Measurements from ENCODE around the gene TICAM2.

Gene TICAM2

DNA sequence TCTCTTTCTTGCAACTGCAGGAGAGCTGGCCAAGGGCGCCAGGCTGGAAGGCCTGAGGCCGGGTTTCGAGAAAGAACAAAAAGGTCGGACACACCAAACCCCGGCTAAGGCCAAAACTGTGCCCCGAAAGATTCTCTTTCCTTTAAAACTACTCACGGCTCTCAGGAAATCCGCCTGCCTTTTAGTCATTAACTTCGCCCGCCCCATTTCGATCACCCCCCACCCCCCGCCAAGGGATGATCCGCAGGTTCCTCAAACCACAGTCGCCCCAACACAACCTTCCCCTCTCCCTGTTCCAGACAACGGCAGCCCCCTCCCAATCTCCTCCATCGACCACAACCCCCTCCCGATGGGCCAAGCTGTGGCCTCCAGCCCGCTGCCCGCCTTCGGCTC, 58.2 kb downstream of the TICAM2 start:
- ATAC-seq = peak; percentile 37
- TF ChIP-seq, protein P1, sequence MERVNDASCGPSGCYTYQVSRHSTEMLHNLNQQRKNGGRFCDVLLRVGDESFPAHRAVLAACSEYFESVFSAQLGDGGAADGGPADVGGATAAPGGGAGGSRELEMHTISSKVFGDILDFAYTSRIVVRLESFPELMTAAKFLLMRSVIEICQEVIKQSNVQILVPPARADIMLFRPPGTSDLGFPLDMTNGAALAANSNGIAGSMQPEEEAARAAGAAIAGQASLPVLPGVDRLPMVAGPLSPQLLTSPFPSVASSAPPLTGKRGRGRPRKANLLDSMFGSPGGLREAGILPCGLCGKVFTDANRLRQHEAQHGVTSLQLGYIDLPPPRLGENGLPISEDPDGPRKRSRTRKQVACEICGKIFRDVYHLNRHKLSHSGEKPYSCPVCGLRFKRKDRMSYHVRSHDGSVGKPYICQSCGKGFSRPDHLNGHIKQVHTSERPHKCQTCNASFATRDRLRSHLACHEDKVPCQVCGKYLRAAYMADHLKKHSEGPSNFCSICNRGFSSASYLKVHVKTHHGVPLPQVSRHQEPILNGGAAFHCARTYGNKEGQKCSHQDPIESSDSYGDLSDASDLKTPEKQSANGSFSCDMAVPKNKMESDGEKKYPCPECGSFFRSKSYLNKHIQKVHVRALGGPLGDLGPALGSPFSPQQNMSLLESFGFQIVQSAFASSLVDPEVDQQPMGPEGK (CRISPR knock-in tag; IDR thresholded peaks at IDR 0.05; ENCODE audit: borderline replicate concordance) = no peak
- TF ChIP-seq PPARA (CRISPR knock-in tag; IDR thresholded peaks at IDR 0.05; ENCODE audit: borderline replicate concordance) (no peak), ESRRG (CRISPR knock-in tag; IDR thresholded peaks at IDR 0.05) (no peak), TOX (CRISPR knock-in tag; IDR thresholded peaks at IDR 0.05; ENCODE audit: borderline replicate concordance) (no peak), ARNTL (CRISPR knock-in tag; IDR thresholded peaks at IDR 0.05; ENCODE audit: borderline replicate concordance, low read depth) (no peak), GLIS3 (CRISPR knock-in tag; IDR thresholded peaks at IDR 0.05) (no peak), SNAI2 (CRISPR knock-in tag; IDR thresholded peaks at IDR 0.05) (no peak), BACH2 (CRISPR knock-in tag; IDR thresholded peaks at IDR 0.05; ENCODE audit: borderline replicate concordance) (no peak), ZFP3 (CRISPR knock-in tag; IDR thresholded peaks at IDR 0.05) (no peak), CSDC2 (CRISPR knock-in tag; IDR thresholded peaks at IDR 0.05) (no peak), OSR1 (CRISPR knock-in tag; IDR thresholded peaks at IDR 0.05) (no peak)
- TF ChIP-seq, protein P2, sequence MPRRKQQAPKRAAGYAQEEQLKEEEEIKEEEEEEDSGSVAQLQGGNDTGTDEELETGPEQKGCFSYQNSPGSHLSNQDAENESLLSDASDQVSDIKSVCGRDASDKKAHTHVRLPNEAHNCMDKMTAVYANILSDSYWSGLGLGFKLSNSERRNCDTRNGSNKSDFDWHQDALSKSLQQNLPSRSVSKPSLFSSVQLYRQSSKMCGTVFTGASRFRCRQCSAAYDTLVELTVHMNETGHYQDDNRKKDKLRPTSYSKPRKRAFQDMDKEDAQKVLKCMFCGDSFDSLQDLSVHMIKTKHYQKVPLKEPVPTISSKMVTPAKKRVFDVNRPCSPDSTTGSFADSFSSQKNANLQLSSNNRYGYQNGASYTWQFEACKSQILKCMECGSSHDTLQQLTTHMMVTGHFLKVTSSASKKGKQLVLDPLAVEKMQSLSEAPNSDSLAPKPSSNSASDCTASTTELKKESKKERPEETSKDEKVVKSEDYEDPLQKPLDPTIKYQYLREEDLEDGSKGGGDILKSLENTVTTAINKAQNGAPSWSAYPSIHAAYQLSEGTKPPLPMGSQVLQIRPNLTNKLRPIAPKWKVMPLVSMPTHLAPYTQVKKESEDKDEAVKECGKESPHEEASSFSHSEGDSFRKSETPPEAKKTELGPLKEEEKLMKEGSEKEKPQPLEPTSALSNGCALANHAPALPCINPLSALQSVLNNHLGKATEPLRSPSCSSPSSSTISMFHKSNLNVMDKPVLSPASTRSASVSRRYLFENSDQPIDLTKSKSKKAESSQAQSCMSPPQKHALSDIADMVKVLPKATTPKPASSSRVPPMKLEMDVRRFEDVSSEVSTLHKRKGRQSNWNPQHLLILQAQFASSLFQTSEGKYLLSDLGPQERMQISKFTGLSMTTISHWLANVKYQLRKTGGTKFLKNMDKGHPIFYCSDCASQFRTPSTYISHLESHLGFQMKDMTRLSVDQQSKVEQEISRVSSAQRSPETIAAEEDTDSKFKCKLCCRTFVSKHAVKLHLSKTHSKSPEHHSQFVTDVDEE (CRISPR knock-in tag; IDR thresholded peaks at IDR 0.05) = no peak
- TF ChIP-seq, protein P3, sequence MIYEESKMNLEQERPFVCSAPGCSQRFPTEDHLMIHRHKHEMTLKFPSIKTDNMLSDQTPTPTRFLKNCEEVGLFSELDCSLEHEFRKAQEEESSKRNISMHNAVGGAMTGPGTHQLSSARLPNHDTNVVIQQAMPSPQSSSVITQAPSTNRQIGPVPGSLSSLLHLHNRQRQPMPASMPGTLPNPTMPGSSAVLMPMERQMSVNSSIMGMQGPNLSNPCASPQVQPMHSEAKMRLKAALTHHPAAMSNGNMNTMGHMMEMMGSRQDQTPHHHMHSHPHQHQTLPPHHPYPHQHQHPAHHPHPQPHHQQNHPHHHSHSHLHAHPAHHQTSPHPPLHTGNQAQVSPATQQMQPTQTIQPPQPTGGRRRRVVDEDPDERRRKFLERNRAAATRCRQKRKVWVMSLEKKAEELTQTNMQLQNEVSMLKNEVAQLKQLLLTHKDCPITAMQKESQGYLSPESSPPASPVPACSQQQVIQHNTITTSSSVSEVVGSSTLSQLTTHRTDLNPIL (CRISPR knock-in tag; IDR thresholded peaks at IDR 0.05; ENCODE audit: low read depth) = no peak

DNA sequence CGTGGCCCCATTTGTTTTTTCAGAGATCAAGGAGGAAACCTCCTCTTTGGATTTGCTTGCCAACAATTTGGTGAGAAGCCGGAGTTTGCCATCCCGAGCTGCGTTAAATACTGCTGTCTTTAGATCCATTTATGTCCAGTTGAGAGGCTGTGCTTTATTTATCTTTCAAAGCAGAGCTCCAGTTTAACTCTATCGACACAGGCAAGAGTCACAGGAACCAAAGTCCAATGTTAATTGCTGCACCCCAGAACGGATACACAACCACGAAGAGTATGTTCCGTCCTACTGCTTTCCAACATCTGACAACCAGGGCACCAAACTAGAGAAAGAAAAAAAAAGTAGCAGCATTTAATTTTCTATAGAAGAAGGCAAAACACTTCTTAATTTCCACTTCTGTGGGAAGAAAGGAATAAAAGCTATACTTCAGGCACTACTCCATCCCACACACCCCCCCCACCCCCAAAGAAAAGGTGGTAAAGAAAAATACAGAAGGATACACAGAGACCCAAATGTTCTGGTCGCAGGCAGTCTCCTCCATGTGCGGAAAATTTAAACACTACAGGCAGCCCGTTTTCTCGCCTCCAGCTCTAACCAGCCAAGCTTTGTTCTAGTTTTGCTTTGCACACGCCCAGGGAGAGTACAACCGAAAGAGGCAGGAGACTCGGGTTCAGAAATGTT, 58.8 kb downstream of the TICAM2 start:
- peak; percentile 51 for ATAC-seq
- no peak for TF ChIP-seq ISL1 (CRISPR knock-in tag; IDR thresholded peaks at IDR 0.05)
- TF ChIP-seq ESRRG (CRISPR knock-in tag; IDR thresholded peaks at IDR 0.05) = no peak
- TF ChIP-seq, protein P1 (CRISPR knock-in tag; IDR thresholded peaks at IDR 0.05; ENCODE audit: borderline replicate concordance) = no peak
- TF ChIP-seq ZNF565 (CRISPR knock-in tag; conservative IDR thresholded peaks at IDR 0.05; ENCODE audit: low read depth) = no peak
- TF ChIP-seq RARB (CRISPR knock-in tag; IDR thresholded peaks at IDR 0.05) = no peak
- TF ChIP-seq, protein P4, sequence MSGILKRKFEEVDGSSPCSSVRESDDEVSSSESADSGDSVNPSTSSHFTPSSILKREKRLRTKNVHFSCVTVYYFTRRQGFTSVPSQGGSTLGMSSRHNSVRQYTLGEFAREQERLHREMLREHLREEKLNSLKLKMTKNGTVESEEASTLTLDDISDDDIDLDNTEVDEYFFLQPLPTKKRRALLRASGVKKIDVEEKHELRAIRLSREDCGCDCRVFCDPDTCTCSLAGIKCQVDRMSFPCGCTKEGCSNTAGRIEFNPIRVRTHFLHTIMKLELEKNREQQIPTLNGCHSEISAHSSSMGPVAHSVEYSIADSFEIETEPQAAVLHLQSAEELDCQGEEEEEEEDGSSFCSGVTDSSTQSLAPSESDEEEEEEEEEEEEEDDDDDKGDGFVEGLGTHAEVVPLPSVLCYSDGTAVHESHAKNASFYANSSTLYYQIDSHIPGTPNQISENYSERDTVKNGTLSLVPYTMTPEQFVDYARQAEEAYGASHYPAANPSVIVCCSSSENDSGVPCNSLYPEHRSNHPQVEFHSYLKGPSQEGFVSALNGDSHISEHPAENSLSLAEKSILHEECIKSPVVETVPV (CRISPR knock-in tag; IDR thresholded peaks at IDR 0.05) = no peak
- no peak for TF ChIP-seq ZFP3 (CRISPR knock-in tag; IDR thresholded peaks at IDR 0.05)
- TF ChIP-seq, protein P5, sequence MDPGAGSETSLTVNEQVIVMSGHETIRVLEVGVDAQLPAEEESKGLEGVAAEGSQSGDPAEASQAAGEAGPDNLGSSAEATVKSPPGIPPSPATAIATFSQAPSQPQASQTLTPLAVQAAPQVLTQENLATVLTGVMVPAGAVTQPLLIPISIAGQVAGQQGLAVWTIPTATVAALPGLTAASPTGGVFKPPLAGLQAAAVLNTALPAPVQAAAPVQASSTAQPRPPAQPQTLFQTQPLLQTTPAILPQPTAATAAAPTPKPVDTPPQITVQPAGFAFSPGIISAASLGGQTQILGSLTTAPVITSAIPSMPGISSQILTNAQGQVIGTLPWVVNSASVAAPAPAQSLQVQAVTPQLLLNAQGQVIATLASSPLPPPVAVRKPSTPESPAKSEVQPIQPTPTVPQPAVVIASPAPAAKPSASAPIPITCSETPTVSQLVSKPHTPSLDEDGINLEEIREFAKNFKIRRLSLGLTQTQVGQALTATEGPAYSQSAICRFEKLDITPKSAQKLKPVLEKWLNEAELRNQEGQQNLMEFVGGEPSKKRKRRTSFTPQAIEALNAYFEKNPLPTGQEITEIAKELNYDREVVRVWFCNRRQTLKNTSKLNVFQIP (CRISPR knock-in tag; IDR thresholded peaks at IDR 0.05; ENCODE audit: borderline replicate concordance, low read depth) = no peak
- TF ChIP-seq, protein P3 (CRISPR knock-in tag; IDR thresholded peaks at IDR 0.05; ENCODE audit: low read depth) = no peak
- TF ChIP-seq SNAI2 (CRISPR knock-in tag; IDR thresholded peaks at IDR 0.05) = no peak
- TF ChIP-seq PPARA (CRISPR knock-in tag; IDR thresholded peaks at IDR 0.05; ENCODE audit: borderline replicate concordance) = no peak
- TF ChIP-seq, protein P2 (CRISPR knock-in tag; IDR thresholded peaks at IDR 0.05) = no peak
- TF ChIP-seq ZFP30 (CRISPR knock-in tag; IDR thresholded peaks at IDR 0.05) = no peak
- TF ChIP-seq GLIS3 (CRISPR knock-in tag; IDR thresholded peaks at IDR 0.05) = no peak
- no peak for TF ChIP-seq BACH2 (CRISPR knock-in tag; IDR thresholded peaks at IDR 0.05; ENCODE audit: borderline replicate concordance)
- TF ChIP-seq CSDC2 (CRISPR knock-in tag; IDR thresholded peaks at IDR 0.05) = no peak
- TF ChIP-seq ARNTL (CRISPR knock-in tag; IDR thresholded peaks at IDR 0.05; ENCODE audit: borderline replicate concordance, low read depth) = no peak
- no peak for TF ChIP-seq ZNF8 (CRISPR knock-in tag; IDR thresholded peaks at IDR 0.05)
- no peak for TF ChIP-seq ZC3H10 (CRISPR knock-in tag; IDR thresholded peaks at IDR 0.05)
- TF ChIP-seq TOX (CRISPR knock-in tag; IDR thresholded peaks at IDR 0.05; ENCODE audit: borderline replicate concordance) = no peak

Measured in SK-N-SH treated with all-trans-retinoic acid at 6 μM for 48 hours (cell line).